ENCODE results near the gene CBY1. TPM values are rescaled to one million over a fixed set of nuclear protein-coding genes. Genes with fewer than 3 reads are reported as not detected.
A peak's percentile ranks its signal among the peaks of the same experiment; 100 is the strongest.

Gene CBY1
- total and polyA plus RNA-seq, 9 of the 15 experiments (the other 6 are each of a cell fraction or from before 2014, with no cell fraction given), result 5.7 to 19.7 (median 10.8) TPM

GRCh38 chr22:38700789-38701628 lies 44.6 kb downstream of the CBY1 start, which contains the start of gene JOSD1 (continued):
- TF ChIP-seq PRDM10 (IDR thresholded peaks at IDR 0.05; ENCODE audit: partially characterized antibody) (no peak), CHD4 (IDR thresholded peaks at IDR 0.05; ENCODE audit: insufficient read depth, insufficient replicate concordance, low read depth, low read length, poor library complexity, severe bottlenecking) (no peak), ZKSCAN8 (CRISPR knock-in tag; IDR thresholded peaks at IDR 0.05) (no peak), NFIX (CRISPR knock-in tag; IDR thresholded peaks at IDR 0.05; ENCODE audit: low read depth) (no peak), GTF2B (IDR thresholded peaks at IDR 0.05; ENCODE audit: extremely low read depth, insufficient read length) (no peak), NFE2 (IDR thresholded peaks at IDR 0.05; ENCODE audit: low read depth) (no peak), NFYB (IDR thresholded peaks at IDR 0.05; ENCODE audit: extremely low read depth, insufficient read length) (no peak), ZNF224 (CRISPR knock-in tag; IDR thresholded peaks at IDR 0.05) (no peak), YY1 (IDR thresholded peaks at IDR 0.05; ENCODE audit: borderline replicate concordance in 1 of 3, control insufficient read depth in 1 of 3, extremely low read depth in 1 of 3, insufficient read depth in 3 of 3, insufficient read length in 1 of 3, insufficient replicate concordance in 2 of 3, low read depth in 1 of 3, low read length in 2 of 3) (peak in 1 of 3 experiments; percentile 21), ZNF134 (CRISPR knock-in tag; conservative IDR thresholded peaks at IDR 0.05) (no peak), CCNT2 (IDR thresholded peaks at IDR 0.05; ENCODE audit: borderline replicate concordance, extremely low read depth, insufficient read length, low read depth, low read length) (peak; percentile 87), ZNF444 (CRISPR knock-in tag; IDR thresholded peaks at IDR 0.05) (no peak), BMI1 (IDR thresholded peaks at IDR 0.05; ENCODE audit: low read length) (no peak), KDM1A (IDR thresholded peaks at IDR 0.05) (no peak), MXD1 (CRISPR knock-in tag; IDR thresholded peaks at IDR 0.05; ENCODE audit: borderline replicate concordance, poor library complexity, severe bottlenecking) (no peak), TFAP4 (CRISPR knock-in tag; IDR thresholded peaks at IDR 0.05; ENCODE audit: borderline replicate concordance) (peak; percentile 62; the same call in 1 of the 2 replicates)
